Ishikawa (cell line): Measurements from ENCODE around the gene KIRREL3.
A peak's percentile ranks its signal among the peaks of the same experiment; 100 is the strongest.

Experiments
- CEBPB ChIP-seq: IDR thresholded peaks from 2 replicates; pipeline ENCODE4 v1.6.1; 2012
- CREB1 ChIP-seq: IDR thresholded peaks from 2 replicates; pipeline ENCODE4 v1.6.1; 2012; ENCODE audit warnings: low read depth
- EGR1 ChIP-seq: IDR thresholded peaks from 2 replicates; pipeline ENCODE4 v1.6.1; 2012
- EP300 ChIP-seq: IDR thresholded peaks from 2 replicates; pipeline ENCODE4 v1.6.1; 2012; ENCODE audit warnings: borderline replicate concordance
- FOXM1 ChIP-seq: IDR thresholded peaks from 2 replicates; pipeline ENCODE4 v1.6.1; 2012; ENCODE audit warnings: low read depth, borderline replicate concordance
- NFIC ChIP-seq: IDR thresholded peaks from 2 replicates; pipeline ENCODE4 v1.6.1; 2012
- RAD21 ChIP-seq: IDR thresholded peaks from 2 replicates; pipeline ENCODE4 v1.6.1; 2012; ENCODE audit warnings: low read depth
- TAF1 ChIP-seq: IDR thresholded peaks from 2 replicates; pipeline ENCODE4 v1.6.1; 2012; ENCODE audit warnings: low read depth, mild to moderate bottlenecking
- TCF12 ChIP-seq: IDR thresholded peaks from 2 replicates; pipeline ENCODE4 v1.6.1; 2012; ENCODE audit warnings: low read depth
- TEAD4 ChIP-seq: IDR thresholded peaks from 2 replicates; pipeline ENCODE4 v1.6.1; 2012
- YY1 ChIP-seq: IDR thresholded peaks from 2 replicates; pipeline ENCODE4 v1.6.1; 2012; ENCODE audit warnings: low read depth
- ZBTB7A ChIP-seq: IDR thresholded peaks from 2 replicates; pipeline ENCODE4 v1.6.1; 2012; ENCODE audit warnings: low read depth
- TF ChIP-seq, protein P1 (sequence below): IDR thresholded peaks from 2 replicates; pipeline ENCODE4 v1.6.1; 2012; ENCODE audit warnings: low read depth, mild to moderate bottlenecking
- TF ChIP-seq, protein P2 (sequence below): IDR thresholded peaks from 2 replicates; pipeline ENCODE4 v1.6.1; 2012
- TF ChIP-seq, protein P3 (sequence below): IDR thresholded peaks from 2 replicates; pipeline ENCODE4 v1.6.1; 2012

KIRREL3 gene

DNA sequence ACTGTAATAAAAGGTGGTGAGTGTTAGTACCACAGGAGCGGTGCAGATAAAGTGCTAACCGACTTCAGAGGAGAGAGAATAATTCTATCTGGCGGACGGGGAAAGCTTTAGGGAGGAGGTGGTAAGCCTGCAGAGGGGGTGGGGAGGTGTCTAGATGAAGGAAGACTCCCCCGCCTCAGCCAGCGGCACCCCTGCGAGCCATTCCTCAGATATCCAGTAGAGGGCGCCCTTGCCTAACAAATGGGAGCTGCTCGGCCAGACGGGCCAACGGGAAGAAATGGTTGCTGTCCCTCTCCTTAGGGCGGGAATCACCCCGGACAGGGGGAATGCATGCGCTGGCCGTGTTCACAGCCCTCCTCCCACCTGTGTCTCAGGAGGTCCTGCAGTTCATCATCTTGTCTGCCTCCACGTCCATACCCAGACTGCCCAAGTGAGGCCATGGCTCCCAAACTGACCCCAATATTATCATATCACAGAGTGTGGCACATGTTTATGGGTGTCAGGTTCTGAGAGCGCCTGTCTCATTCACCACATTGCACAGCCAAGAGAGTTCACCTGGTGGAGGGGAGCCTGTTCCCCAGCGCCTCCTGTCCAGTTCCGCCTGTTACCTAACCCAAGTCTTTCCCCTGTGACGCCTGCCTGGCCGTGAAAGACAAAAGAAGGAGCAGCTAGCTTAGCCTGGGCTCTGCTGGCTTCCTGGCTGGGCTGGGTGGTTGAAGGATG, 559.6 kb downstream of the KIRREL3 start:
- TF ChIP-seq, protein P1, sequence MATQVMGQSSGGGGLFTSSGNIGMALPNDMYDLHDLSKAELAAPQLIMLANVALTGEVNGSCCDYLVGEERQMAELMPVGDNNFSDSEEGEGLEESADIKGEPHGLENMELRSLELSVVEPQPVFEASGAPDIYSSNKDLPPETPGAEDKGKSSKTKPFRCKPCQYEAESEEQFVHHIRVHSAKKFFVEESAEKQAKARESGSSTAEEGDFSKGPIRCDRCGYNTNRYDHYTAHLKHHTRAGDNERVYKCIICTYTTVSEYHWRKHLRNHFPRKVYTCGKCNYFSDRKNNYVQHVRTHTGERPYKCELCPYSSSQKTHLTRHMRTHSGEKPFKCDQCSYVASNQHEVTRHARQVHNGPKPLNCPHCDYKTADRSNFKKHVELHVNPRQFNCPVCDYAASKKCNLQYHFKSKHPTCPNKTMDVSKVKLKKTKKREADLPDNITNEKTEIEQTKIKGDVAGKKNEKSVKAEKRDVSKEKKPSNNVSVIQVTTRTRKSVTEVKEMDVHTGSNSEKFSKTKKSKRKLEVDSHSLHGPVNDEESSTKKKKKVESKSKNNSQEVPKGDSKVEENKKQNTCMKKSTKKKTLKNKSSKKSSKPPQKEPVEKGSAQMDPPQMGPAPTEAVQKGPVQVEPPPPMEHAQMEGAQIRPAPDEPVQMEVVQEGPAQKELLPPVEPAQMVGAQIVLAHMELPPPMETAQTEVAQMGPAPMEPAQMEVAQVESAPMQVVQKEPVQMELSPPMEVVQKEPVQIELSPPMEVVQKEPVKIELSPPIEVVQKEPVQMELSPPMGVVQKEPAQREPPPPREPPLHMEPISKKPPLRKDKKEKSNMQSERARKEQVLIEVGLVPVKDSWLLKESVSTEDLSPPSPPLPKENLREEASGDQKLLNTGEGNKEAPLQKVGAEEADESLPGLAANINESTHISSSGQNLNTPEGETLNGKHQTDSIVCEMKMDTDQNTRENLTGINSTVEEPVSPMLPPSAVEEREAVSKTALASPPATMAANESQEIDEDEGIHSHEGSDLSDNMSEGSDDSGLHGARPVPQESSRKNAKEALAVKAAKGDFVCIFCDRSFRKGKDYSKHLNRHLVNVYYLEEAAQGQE = no peak; the same call in 1 of the 2 replicates
- peak; percentile 98 for TF ChIP-seq RAD21

DNA sequence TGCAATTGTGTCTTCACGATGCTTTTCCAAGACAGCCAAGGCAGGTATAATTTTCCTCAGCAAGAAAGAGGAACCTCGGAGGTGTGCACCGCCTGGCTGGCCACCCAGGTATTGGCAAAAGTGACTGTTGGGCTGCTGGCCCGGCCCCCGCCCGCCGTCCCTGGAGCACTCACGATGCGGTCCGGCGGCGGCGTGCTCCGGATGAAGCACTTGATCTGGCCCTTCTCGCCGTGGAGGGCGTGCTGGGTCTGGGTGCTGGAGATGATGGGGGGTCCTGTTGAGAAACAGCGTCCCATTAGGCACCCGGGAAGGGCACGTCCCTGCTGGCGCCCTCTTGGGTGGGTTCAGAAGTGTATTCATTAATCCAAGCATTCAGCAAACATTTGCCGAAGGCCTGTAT, 560.3 kb downstream of the KIRREL3 start:
- no peak for TF ChIP-seq RAD21
- no peak for TF ChIP-seq CREB1
- TF ChIP-seq TEAD4 = no peak
- TF ChIP-seq, protein P1 = no peak
- no peak for TF ChIP-seq EGR1
- TF ChIP-seq TCF12 = no peak
- no peak for TF ChIP-seq FOXM1
- TF ChIP-seq YY1 = no peak
- TF ChIP-seq, protein P2, sequence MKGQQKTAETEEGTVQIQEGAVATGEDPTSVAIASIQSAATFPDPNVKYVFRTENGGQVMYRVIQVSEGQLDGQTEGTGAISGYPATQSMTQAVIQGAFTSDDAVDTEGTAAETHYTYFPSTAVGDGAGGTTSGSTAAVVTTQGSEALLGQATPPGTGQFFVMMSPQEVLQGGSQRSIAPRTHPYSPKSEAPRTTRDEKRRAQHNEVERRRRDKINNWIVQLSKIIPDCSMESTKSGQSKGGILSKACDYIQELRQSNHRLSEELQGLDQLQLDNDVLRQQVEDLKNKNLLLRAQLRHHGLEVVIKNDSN = no peak
- TF ChIP-seq CEBPB = no peak
- no peak for TF ChIP-seq TAF1
- no peak for TF ChIP-seq ZBTB7A
- no peak for TF ChIP-seq NFIC
- no peak for TF ChIP-seq EP300
- TF ChIP-seq, protein P3, sequence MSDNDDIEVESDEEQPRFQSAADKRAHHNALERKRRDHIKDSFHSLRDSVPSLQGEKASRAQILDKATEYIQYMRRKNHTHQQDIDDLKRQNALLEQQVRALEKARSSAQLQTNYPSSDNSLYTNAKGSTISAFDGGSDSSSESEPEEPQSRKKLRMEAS = no peak

DNA sequence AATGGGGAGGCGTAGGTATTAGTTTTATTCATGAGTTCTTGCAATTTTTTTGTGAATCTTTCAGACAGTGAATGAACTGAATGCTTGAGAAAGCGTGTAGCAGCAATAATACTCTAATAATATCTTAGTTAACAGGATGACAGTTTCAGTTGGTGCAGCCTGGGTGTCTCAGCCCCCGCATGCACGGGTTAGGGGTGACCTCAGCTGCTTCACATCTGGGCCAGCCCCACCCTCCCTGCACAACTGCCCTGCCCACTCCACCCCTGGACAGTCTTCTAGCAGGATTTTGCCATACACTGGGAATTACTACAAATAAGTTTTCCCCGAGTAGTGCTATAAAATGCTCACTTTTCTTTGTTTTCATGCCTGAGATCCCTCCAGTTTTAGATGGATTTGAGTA, 561.9 kb downstream of the KIRREL3 start:
- TF ChIP-seq TEAD4 = no peak

DNA sequence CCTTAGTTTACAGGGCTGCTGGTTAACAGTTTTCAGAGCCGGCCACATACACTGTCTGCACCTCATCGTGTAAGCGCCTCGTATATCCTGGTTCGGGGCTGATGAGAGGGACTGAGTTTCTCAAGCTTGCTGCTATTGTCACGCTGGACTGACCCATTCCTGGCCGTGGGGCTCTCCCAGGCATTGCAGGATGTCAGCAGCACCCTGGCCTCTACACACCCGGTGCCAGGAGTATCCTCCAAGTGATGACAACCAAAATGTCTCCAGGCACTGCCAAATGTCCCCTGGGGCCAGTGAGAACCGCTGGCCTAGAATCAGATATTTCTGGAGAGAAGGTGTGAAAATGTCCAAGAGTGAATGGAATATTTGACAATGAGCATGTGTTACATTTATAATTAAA, 562.3 kb downstream of the KIRREL3 start:
- TF ChIP-seq TAF1 (no peak), TCF12 (no peak), TEAD4 (no peak)

DNA sequence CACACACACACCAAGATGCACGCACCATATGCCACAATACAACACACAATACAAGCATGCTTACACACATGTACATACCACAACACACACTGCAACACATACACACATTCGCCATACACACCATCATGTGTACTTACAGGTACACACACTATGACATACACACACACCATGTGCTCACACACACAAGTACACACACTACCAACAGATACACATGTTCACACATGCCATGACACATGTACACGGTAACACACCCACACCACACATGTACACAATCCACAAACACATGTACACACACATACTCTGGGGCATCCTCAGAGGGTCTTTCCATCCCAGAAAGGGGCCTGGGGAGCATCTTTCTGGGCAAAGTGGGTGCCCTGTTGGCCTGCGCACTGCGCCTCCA, 562.8 kb downstream of the KIRREL3 start:
- no peak for TF ChIP-seq YY1
- no peak for TF ChIP-seq CREB1
- TF ChIP-seq TAF1 = no peak

DNA sequence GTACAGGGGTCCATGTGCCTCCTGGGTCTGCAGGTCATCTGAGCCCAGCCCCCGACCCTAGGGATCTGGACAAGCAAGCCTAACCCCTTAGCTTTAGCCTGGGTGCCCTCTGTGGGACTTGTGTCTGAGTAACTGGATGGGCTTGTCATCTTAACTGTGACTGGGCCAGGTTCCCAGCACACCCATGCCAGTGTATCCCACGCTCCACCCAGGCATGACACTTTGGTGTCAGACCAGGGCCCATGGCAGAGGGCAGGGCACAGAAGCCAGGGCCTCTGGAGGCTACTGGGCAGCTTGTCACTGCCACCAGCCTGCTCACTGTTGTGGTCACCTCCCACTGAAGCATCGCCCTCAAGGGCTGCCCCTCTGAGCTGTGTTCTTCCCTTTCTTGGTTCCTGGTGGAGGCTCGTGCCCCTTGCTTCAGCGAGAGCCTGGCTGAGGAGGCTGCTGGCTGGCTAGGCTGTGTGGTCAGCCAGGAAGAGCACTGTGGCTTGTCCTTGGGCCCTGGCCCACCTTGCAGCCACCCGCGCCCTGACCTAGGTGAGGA, 564.3 kb downstream of the KIRREL3 start:
- TF ChIP-seq ZBTB7A = no peak
- no peak for TF ChIP-seq CEBPB
- no peak for TF ChIP-seq CREB1
- TF ChIP-seq, protein P2 = no peak
- no peak for TF ChIP-seq TAF1
- no peak for TF ChIP-seq TEAD4
- TF ChIP-seq RAD21 = no peak
- TF ChIP-seq FOXM1 = no peak

DNA sequence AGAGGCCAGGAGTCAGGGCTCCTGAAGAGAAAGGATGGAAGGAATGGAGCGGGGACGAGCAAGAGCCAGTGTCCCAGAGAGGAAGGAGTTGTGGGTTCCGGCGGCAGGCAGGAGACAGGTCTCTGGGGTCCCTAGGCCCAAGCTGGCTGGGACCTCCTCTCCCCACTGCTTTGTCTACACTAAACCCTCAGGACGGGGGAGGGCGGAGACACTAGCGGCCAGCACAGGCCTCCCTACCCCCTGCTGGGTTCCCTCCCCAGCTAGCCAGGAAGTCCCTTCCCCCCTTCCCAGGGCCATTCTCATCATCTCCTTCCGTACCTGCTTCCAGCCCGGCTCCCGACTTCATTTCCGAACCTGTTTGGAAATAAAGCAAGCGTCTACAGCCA, 565.6 kb downstream of the KIRREL3 start:
- TF ChIP-seq, protein P2 = no peak
- TF ChIP-seq TAF1 = no peak
